H9 (cell line): ENCODE results near the gene CASP4. TPM values are rescaled to one million over a fixed set of nuclear protein-coding genes. Genes with fewer than 3 reads are reported as not detected.

Experiments used
- DNase-seq: peaks from one replicate; pipeline ENCODE4 v3.0.0-alpha.2; 2017
- H2AFZ ChIP-seq: one replicate; pipeline ENCODE4 v1.6.1; 2013; ENCODE audit warnings: mild to moderate bottlenecking, low read length, control low read depth, moderate library complexity
- H2AK5ac ChIP-seq: 2 replicates; pipeline ENCODE4 v1.6.1; 2013; ENCODE audit warnings: low read length, control low read depth, mixed read lengths; ENCODE audit not compliant: insufficient read length
- H2BK120ac ChIP-seq: one replicate; pipeline ENCODE4 v1.6.1; 2013; ENCODE audit warnings: low read depth, mild to moderate bottlenecking, low read length, control low read depth, inconsistent platforms; ENCODE audit not compliant: poor library complexity, severe bottlenecking
- H2BK12ac ChIP-seq: 2 replicates; pipeline ENCODE4 v1.6.1; 2013; ENCODE audit warnings: low read length, control low read depth, mixed read lengths, low read depth; ENCODE audit not compliant: insufficient read length
- H2BK15ac ChIP-seq: 2 replicates; pipeline ENCODE4 v1.6.1; 2013; ENCODE audit warnings: low read depth, low read length, control low read depth
- H2BK20ac ChIP-seq: one replicate; pipeline ENCODE4 v1.6.1; 2013; ENCODE audit warnings: low read depth, mild to moderate bottlenecking, low read length, control low read depth, inconsistent platforms; ENCODE audit not compliant: poor library complexity, severe bottlenecking
- H2BK5ac ChIP-seq: 2 replicates; pipeline ENCODE4 v1.6.1; 2013; ENCODE audit warnings: low read length, control low read depth, mixed read lengths; ENCODE audit not compliant: insufficient read length
- H3K14ac ChIP-seq: 2 replicates; pipeline ENCODE4 v1.6.1; 2013; ENCODE audit warnings: low read length, control low read depth; ENCODE audit not compliant: insufficient read depth
- H3K18ac ChIP-seq: 2 replicates; pipeline ENCODE4 v1.6.1; 2013; ENCODE audit warnings: low read depth, mild to moderate bottlenecking, mixed read lengths, low read length, control low read depth; ENCODE audit not compliant: insufficient read length
- H3K23ac ChIP-seq: 2 replicates; pipeline ENCODE4 v1.6.1; 2013; ENCODE audit warnings: low read length, control low read depth, mixed read lengths, low read depth; ENCODE audit not compliant: insufficient read length
- H3K23me2 ChIP-seq: 2 replicates; pipeline ENCODE4 v1.6.1; 2013; ENCODE audit warnings: low read depth, mild to moderate bottlenecking, mixed read lengths, low read length, control low read depth; ENCODE audit not compliant: insufficient read length, poor library complexity, severe bottlenecking
- H3K27ac ChIP-seq: 2 replicates; pipeline ENCODE4 v1.5.1; 2013; ENCODE audit warnings: low read length, control low read depth, mixed read lengths, low read depth; ENCODE audit not compliant: insufficient read length
- H3K27me3 ChIP-seq: 2 replicates; pipeline ENCODE4 v1.6.1; 2013; ENCODE audit warnings: low read length, control low read depth, inconsistent platforms; ENCODE audit not compliant: insufficient read depth
- H3K4ac ChIP-seq: 2 replicates; pipeline ENCODE4 v1.6.1; 2013; ENCODE audit warnings: low read depth, mild to moderate bottlenecking, control low read depth, inconsistent platforms, low read length, moderate library complexity
- H3K4me1 ChIP-seq: 2 replicates; pipeline ENCODE4 v1.6.1; 2013; ENCODE audit warnings: low read length, control low read depth, inconsistent platforms; ENCODE audit not compliant: insufficient read depth
- H3K4me2 ChIP-seq: 2 replicates; pipeline ENCODE4 v1.6.1; 2013; ENCODE audit warnings: low read length, control low read depth, mixed read lengths; ENCODE audit not compliant: insufficient read length, insufficient read depth
- H3K56ac ChIP-seq: 2 replicates; pipeline ENCODE4 v1.6.1; 2013; ENCODE audit warnings: low read depth, mild to moderate bottlenecking, mixed read lengths, low read length, control low read depth; ENCODE audit not compliant: insufficient read length
- H3K79me1 ChIP-seq: 2 replicates; pipeline ENCODE4 v1.6.1; 2013; ENCODE audit warnings: low read depth, mild to moderate bottlenecking, moderate library complexity, low read length, control low read depth, inconsistent platforms; ENCODE audit not compliant: insufficient read depth, poor library complexity, severe bottlenecking
- H3K79me2 ChIP-seq: 2 replicates; pipeline ENCODE4 v1.6.1; 2013; ENCODE audit warnings: low read length, control low read depth, inconsistent platforms; ENCODE audit not compliant: insufficient read depth
- H3K9ac ChIP-seq: 2 replicates; pipeline ENCODE4 v1.6.1; 2013; ENCODE audit warnings: low read length, control low read depth, mixed read lengths; ENCODE audit not compliant: insufficient read length; ENCODE audit errors: extremely low read depth
- H3K9me3 ChIP-seq: one replicate; pipeline ENCODE4 v1.6.1; 2013; ENCODE audit warnings: low read depth, low read length, inconsistent platforms; ENCODE audit not compliant: control insufficient read depth
- H3T11ph ChIP-seq: one replicate; pipeline ENCODE4 v1.6.1; 2013; ENCODE audit warnings: mild to moderate bottlenecking, low read length, control low read depth, inconsistent platforms
- H4K20me1 ChIP-seq: one replicate; pipeline ENCODE4 v1.6.1; 2013; ENCODE audit not compliant: control insufficient read depth, insufficient read length, insufficient read depth
- H4K5ac ChIP-seq: 2 replicates; pipeline ENCODE4 v1.6.1; 2013; ENCODE audit warnings: low read depth, mild to moderate bottlenecking, mixed read lengths, low read length, control low read depth; ENCODE audit not compliant: insufficient read length
- H4K8ac ChIP-seq: replicated peaks from 2 replicates; pipeline ENCODE4 v1.6.1; 2013; ENCODE audit warnings: low read length, control low read depth, mixed read lengths, low read depth; ENCODE audit not compliant: insufficient read length
- H4K91ac ChIP-seq: 2 replicates; pipeline ENCODE4 v1.6.1; 2013; ENCODE audit warnings: low read depth, mild to moderate bottlenecking, moderate library complexity, mixed read lengths, low read length, control low read depth; ENCODE audit not compliant: insufficient read length
- H3K27ac Mint-ChIP-seq, 3 experiments: 2 replicates in 2 of 3; 3 replicates in 1 of 3; pipeline ENCODE4 v1.8.0; 2020 to 2021; ENCODE audit warnings: mixed read lengths in 3 of 3, mild to moderate bottlenecking in 1 of 3, moderate library complexity in 1 of 3
- H3K27me3 Mint-ChIP-seq: 2 replicates; pipeline ENCODE4 v1.8.0; 2021; ENCODE audit warnings: low read depth, mild to moderate bottlenecking, moderate library complexity, mixed read lengths
- H3K36me3 Mint-ChIP-seq, 3 experiments: 2 replicates in 2 of 3; 3 replicates in 1 of 3; pipeline ENCODE4 v1.8.0; 2020 to 2021; ENCODE audit warnings: low read depth in 3 of 3, mixed read lengths in 3 of 3; ENCODE audit not compliant: insufficient read depth in 1 of 3
- H3K4me1 Mint-ChIP-seq, 2 experiments: 2 replicates each; pipeline ENCODE4 v1.8.0; 2020; ENCODE audit warnings: mixed read lengths in 2 of 2
- H3K4me3 Mint-ChIP-seq, 2 experiments: 2 replicates in 1 of 2; 3 replicates in 1 of 2; pipeline ENCODE4 v1.8.0; 2020 to 2021; ENCODE audit warnings: mild to moderate bottlenecking in 2 of 2, mixed read lengths in 2 of 2, moderate library complexity in 1 of 2
- H3K9me3 Mint-ChIP-seq, 2 experiments: 2 replicates in 1 of 2; 3 replicates in 1 of 2; pipeline ENCODE4 v1.8.0; 2020; ENCODE audit warnings: mild to moderate bottlenecking in 2 of 2, mixed read lengths in 2 of 2, moderate library complexity in 1 of 2
- CTCF ChIP-seq: fragments of 200-600 bp; sonication (generic); conservative IDR thresholded peaks from 3 replicates; pipeline ENCODE4 v1.8.0; 2021; ENCODE audit warnings: antibody characterized with exemption, mild to moderate bottlenecking
- WGBS: extraction: QIAGEN DNeasy Blood & Tissue Kit; methylation state at CpG from one replicate; pipeline ENCODE4 v1.1.7; 2013; ENCODE audit warnings: missing lambda C conversion rate, low lambda C conversion rate, mixed read lengths; ENCODE audit not compliant: insufficient read length; ENCODE audit errors: extremely low coverage; 5-methylcytosine and 5-hydroxymethylcytosine counted together
- total RNA-seq: library from RNA; stranded (reverse); gene quantifications from 2 replicates; pipeline ENCODE4 v1.2.1, GENCODE V29; 2021

The CASP4 gene
- total RNA-seq, 1 experiment from 2014 or later = not detected

DNA sequence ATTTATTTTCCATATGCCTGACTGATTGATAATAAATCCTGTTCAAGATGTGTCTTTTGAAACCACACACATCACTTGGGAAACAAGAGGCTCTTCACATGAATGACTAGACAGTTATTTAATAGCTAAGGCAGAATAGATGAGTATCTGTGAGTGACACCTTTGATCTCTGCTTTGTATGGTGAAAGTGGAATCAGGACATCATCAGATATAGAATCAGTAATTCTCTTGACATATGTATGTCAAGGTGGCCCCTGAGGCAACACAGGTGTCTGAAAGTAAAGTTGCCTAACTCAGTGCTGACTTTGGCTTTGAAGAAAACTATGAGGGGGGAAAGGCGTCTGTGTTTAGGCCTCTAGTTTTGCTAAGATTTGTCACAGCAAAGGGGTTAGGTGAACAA lies 11.5 kb upstream of the CASP4 start:
- Histone ChIP-seq H3K9ac (no peak overlapping the region), H3K27me3 (no peaks in the 10 kb centered on the region), H2BK15ac (no peak overlapping the region), H2BK5ac (no peak overlapping the region), H3T11ph (no peak overlapping the region), H3K23ac (no peak overlapping the region), H4K20me1 (no peaks in the 10 kb centered on the region), H2AK5ac (no peak overlapping the region), H3K23me2 (no peaks in the 10 kb centered on the region), H3K4ac (no peak overlapping the region), H2BK20ac (no peak overlapping the region), H2BK120ac (no peak overlapping the region), H3K9me3 (no peaks in the 10 kb centered on the region), H3K56ac (no peak overlapping the region), H3K79me1 (no peaks in the 10 kb centered on the region), H3K79me2 (no peaks in the 10 kb centered on the region), H3K14ac (no peak overlapping the region), H4K8ac (no peak overlapping the region), H2AFZ (no peak overlapping the region), H3K4me1 (no peaks in the 10 kb centered on the region), H4K5ac (no peak overlapping the region), H4K91ac (no peak overlapping the region), H3K18ac (no peak overlapping the region), H3K4me2 (no peak overlapping the region), H3K27ac (no peak overlapping the region), H2BK12ac (no peak overlapping the region)
- TF ChIP-seq CTCF = no peak
- H3K4me1 Mint-ChIP-seq = no peaks in the 10 kb centered on the region
- WGBS = no CpG with 5 or more reads among the region's 1 CpG
- H3K27me3 Mint-ChIP-seq = no peaks in the 10 kb centered on the region
- H3K36me3 Mint-ChIP-seq = peaks cover under 1 to 3% (median 2%) of the 10 kb centered on the region in 3 experiments; a peak in 3 of 7 replicates
- H3K4me3 Mint-ChIP-seq = no peak overlapping the region
- DNase-seq = no peak
- peaks cover 0 to 2% of the 10 kb centered on the region in 2 experiments; a peak in 2 of 5 replicates for H3K9me3 Mint-ChIP-seq
- no peak overlapping the region for H3K27ac Mint-ChIP-seq
